GM18907 (cell line): ENCODE data around the gene ALPK3.

Source experiments
- ATAC-seq: cut with Tn5 transposase; IDR thresholded peaks from one replicate; pipeline ENCODE4 v1.9.1; 2021; ENCODE audit warnings: mild to moderate bottlenecking, moderate library complexity; ENCODE audit not compliant: unreplicated experiment

The ALPK3 gene

DNA sequence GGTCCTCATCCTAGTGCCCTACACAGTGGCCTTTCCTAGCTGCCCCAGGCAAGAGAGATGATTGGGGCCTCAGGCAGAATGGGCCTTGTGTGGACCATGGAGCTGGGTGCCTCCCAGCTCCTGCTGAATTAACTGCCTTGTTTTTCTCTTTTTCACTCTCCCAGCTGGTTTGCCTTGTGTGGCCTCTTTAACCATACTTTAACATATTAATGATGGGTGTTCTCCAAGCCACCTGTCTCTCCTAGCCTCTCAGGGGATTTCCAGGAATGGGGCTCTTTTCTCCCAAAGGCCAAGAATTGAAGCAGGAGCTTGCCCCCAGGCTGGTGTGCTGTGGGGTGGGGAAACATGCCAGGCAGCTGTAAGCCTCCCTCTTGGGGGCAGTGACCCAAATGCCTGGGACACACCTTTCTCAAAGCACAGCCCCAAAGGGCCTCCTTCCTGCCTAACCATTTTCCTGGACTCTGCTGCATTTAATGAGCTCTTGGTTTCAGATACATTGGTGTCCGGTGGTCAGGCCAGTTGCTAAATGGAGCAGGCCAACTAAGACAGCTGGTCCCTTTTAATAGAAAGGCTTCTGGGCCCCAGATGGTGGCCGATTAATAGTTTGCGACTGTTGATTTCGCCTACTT, 5.6 kb downstream of the ALPK3 start:
- no peak for ATAC-seq

DNA sequence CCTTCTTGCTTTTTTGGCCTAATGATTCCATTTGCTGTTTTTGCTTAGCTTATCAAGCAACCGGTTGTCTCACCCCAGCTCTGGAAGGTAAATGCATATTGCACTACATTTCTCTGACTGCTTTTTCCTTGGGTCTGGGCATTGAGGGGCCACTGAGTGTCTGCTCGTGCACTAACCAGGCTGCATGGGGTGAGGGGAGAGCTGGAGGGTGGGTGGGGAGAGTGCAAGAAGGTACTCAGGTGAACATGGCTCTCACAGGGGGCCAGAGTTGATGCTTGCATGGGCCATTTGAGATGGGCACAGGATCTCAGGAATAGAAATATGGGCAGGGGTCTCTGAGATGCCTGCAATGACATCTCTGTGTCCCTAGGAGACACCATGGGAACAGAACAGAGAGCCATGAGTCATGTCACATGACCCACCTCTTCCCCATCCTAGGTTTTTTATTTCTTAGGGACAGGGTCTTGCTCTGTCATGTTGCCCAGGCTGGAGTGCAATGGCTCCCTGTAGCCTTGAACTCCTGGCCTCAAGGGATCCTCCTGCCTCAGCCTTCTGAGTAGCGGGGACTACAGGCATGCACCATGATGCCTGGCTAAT, 6.2 kb downstream of the ALPK3 start:
- ATAC-seq, result no peak

- ATAC-seq, result no peak
These were observed 7.3 kb downstream of the ALPK3 start for GRCh38 chr15:84824260-84825007.

- ATAC-seq, result no peak
These were observed 9.2 kb downstream of the ALPK3 start for GRCh38 chr15:84826369-84826823.

GRCh38 chr15:84827246-84827645, 10.1 kb downstream of the ALPK3 start:
- no peak for ATAC-seq

DNA sequence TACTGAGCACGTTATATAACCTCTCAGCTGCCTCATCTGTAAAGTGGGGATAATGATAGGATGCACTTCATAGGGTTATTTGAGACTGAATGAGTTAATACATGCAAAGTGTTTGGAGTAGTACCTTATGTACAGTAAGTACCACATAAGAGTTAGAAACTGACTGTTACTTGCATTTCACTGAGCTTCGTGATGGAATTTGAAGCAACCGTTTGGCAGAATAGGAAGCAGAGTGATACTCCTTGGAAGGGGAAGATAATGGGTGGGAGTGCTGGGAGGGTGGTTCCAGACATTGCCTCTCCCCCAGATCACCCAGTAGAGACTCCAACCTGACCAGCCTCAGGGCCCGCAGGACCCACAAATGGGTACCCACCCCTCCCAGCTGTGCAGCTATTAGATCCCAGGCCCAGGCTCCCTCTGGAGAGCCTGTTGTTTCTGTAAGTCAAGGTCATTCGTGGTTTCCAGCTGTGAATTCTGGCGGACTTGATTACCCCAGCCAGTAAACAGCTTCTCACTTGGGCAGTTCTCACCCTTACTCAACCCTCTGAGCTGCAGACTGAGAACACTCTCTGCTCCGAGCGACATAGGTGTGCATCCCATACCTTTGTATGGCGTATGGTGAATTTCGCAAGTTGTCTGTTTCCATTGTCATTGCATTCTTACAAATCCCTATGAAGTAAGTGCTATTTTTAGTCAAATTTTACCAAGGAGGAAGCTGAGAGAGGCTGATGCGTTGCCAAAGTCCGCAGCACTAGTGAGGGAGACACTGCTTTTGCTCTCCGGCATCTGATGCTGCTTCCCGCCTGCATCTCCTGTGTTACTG, 11.1 kb downstream of the ALPK3 start:
- ATAC-seq, result no peak

GRCh38 chr15:84829428-84829827, 12.3 kb downstream of the ALPK3 start:
- no peak for ATAC-seq

DNA sequence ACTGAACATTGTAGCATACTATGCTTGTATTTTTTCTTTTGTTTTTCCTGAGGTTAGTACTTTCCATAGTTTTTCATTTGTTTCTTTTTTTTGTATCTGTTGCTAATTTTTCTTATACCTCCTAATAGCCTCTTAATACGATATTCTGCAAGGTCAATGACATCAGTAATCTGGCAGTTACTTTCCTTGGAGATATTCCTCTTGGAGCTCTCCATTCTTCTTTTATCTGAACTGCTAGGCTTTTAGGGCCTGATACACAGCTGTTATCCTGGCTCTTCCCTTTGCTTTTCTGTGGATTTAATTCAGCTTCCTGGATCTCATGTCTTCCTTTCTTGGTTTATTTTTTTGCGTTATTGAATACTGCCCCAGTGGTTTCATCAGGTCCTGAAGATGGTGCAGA, 12.9 kb downstream of the ALPK3 start:
- no peak for ATAC-seq

DNA sequence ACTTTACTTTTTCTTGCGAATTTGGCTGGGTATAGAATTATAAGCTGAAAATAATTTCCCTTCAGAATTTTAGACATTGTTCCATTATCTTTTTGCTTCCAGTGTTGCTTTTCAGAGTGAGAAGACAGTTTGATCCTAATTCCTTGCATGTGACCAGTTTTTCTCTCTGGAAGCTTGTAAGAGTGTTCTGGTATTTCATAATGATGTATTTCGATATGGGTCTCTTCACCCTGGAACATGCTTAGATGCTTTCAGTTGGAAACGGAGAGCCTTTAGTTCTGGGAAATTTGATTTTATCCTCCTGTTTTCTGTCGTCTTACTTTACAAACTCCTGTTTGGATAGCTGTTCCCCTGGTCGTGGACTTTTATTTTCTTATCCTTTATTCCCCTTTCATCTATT, 13.9 kb downstream of the ALPK3 start:
- no peak for ATAC-seq

DNA sequence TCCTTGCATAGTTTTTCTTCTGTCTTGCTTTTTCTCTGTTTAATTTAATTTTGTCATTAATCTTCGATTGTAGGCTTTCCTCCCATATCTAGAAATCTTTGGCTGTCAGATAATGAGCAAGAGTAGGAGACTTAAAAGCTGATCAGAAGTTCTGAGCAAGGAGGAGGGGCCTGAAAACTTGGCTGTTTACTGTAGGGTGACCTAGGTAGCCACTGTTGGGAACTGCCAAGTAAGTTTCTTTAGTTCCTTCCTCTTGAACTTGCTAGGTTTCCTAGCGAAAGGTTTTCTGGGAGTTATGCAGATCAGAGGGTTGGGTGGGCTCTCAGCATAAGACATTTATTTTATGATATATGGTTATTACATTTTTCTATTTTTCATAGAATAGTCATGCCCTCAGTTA, 14.5 kb downstream of the ALPK3 start:
- ATAC-seq, result no peak

DNA sequence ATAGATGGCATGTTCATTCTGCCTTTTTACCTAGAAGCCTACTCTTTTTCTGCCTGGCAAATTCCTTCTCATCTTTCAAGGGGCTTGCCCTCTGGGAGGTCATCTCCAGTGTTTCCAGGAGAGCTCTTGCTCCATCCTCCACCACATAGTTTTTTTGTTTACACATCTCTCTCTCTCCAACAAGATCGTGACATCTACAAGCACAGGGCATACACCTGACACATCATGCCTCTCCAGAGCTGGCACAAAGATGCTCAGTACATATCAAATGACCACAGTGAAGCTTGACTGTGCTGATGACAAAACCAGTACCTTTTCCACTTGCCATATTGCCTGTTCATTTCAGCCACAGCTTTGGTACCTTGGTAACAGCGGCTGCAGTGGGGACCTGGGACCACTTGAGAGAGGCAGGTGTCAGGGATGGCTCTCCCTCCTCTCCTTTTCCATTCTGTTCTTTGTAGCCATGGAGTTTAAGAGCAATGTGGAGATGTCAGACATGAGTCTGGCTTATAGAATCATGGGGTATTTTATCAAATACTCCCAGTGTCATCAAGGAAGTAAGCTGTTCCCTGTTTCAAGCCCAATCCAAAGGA, 15.4 kb downstream of the ALPK3 start:
- ATAC-seq, result no peak

DNA sequence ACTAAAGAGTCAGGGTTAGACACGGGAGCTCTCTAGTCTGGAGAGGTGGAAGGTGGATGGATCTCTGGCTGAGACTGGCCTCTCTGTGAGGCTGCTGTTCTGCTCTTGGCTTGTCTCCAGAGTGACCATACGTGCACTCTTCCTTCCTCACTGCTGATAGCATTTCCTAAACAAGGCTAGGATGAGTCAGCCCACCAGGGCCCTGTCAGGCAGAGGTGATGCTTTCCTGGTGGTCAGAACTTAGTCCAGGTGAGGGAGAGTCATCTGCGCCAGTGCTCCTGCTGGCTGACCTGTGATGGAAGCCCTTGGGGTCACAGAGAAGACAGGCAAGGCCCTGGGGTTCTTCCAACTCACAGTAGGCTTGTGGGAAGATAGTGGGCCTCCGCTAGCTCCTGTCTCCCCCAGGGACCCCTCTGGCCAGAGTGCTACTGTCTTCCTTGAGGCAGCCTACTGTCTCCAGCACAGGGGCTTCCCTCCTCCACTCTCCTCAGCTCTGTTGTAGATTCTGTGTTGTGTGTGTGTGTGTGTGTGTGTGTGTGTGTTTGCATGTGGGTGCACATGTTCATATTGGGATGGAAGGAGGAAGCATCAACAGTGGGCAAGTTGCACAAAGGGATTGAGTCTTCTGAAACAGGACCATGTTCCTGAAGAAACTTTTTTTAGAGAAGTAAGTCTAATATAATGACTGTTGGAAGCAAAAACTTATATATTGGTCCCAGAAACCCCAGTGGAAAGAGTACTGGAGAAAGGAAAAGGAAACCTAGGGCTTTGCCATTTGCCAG, 16.5 kb downstream of the ALPK3 start:
- no peak for ATAC-seq

DNA sequence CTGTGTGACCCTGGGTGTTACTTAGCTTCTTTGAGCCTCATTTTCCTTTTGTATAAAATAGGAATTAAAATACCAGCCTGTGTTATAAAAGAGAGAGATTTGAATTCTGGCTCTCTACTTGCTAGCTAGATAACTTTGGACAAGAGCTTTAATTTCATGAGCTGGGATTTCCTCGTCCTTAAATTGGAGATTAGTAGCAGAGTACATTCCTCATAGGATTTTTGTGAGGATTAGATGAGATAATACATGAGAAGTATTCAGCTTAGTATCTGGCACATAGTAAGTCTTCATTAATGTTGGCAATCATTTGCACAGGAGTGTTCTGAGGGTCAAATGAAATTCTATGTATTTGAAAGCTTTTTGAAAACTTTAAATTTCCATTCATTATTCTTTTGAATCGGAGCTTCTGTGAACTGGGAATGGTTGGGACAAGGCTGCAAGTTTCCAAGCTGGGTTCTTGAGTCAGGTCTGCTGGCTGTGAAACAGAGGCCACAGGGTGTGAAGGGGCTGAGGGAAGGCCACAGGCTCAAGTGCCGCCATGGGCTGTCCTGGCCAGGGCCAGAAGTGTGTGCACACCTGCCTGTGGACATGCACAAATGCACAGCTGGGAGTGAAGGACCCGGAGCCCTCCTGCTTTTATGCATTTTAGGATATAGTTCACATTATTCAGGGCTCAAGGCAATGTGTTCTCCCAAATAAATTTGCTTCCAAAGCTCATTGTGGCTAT, 17.2 kb downstream of the ALPK3 start:
- no peak for ATAC-seq

DNA sequence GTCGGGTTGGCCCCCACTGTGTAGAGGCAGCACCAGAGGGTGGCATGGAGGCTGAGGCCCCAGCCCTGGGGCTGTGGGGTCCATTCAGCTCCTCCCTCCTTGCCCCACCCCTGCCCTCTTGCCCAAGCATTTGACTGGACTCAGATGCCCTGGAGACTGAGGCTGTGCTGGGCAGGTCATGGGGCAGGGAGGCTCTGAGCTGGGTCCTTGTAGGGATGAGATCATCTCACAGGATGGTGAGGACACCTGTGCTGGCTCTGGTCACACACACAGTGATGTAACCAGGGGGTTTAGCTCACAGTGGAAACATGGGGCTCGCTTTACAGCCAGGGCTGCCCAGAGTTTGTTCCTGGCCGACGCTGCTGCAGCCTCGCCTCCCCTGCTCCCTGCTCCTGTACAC, 17.8 kb downstream of the ALPK3 start:
- no peak for ATAC-seq

DNA sequence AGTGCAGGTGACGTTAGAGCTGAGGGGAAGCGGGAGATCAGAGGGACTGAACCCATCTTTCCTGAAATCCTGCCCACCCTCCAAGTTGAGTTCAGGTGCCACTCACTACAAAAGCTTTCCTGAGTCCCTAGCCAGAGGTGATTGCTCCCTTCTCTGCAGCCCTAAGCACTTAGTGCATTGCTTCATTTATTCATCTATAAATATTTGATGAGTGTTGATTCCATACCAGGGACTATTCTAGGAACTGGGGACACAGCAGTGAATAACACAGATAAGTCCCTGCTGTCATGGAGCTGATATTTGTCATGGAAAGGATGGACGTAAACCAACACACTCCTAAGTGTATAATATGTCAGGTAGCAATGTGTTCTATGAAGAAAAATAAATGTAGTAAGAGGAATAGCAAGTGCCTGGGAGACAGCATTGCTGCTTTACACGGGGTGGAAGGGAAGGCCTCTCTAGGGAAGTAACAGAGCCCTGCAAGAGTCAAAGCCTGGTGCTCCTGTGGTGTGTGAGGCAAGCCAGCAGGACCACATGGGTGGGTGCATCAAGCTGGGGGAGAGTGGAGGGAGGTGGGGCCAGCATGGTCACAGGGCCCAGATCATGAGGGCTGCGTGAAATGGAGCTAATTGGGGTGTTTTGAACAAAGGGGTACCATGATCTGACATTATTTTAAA, 18.6 kb downstream of the ALPK3 start:
- ATAC-seq, result no peak

- no peak for ATAC-seq
These were observed 19.7 kb downstream of the ALPK3 start for GRCh38 chr15:84836844-84837243.

- no peak for ATAC-seq
These were observed 22.6 kb downstream of the ALPK3 start for GRCh38 chr15:84839714-84840113.

DNA sequence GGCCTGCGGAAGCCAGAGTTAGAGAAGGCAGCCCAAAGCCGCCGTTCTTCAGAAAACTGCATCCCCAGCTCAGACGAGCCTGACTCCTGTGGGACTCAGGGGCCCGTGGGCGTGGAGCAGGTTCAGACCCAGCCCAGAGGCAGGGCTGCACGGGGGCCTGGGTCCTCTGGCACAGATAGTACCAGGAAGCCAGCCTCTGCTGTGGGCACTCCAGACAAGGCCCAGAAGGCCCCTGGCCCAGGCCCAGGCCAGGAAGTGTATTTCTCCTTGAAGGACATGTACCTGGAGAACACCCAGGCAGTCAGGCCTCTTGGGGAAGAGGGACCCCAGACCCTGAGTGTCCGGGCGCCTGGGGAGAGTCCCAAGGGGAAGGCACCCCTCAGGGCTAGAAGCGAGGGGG, 23.1 kb downstream of the ALPK3 start:
- no peak for ATAC-seq
